ENCODE measurements around the gene BRI3.

DNA sequence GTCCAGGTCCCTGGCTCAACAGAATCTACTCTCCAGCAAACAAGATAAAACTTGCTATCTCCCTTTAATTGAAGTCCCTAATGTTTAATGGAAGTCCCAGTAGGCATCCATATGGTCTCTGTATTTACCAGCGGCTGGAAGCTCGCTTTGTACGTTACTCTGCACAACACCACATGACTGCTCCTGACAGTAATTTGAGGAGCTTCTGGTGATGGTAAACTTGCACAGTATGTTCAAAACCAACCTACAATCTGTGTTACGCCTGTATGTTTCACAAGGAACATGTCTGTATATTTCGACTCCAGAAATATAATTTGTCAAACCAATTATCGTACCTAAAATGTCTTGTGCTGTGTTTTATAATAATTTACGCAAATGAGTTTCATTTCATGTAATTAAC, 25.1 kb upstream of the BRI3 start:
- TF ChIP-seq EZH2 (IDR thresholded peaks at IDR 0.05; ENCODE audit: borderline replicate concordance, low read depth, low read length, severe bottlenecking) = no peak
- TF ChIP-seq, protein P1, sequence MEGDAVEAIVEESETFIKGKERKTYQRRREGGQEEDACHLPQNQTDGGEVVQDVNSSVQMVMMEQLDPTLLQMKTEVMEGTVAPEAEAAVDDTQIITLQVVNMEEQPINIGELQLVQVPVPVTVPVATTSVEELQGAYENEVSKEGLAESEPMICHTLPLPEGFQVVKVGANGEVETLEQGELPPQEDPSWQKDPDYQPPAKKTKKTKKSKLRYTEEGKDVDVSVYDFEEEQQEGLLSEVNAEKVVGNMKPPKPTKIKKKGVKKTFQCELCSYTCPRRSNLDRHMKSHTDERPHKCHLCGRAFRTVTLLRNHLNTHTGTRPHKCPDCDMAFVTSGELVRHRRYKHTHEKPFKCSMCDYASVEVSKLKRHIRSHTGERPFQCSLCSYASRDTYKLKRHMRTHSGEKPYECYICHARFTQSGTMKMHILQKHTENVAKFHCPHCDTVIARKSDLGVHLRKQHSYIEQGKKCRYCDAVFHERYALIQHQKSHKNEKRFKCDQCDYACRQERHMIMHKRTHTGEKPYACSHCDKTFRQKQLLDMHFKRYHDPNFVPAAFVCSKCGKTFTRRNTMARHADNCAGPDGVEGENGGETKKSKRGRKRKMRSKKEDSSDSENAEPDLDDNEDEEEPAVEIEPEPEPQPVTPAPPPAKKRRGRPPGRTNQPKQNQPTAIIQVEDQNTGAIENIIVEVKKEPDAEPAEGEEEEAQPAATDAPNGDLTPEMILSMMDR (IDR thresholded peaks at IDR 0.05; ENCODE audit: borderline replicate concordance, extremely low read depth, low read length, poor library complexity, severe bottlenecking) = no peak
